ENCODE measurements around the gene CEACAM20.
"Not testable (repeated sequence)": the region's sequence is repeated elsewhere in the genome, so short reads cannot be mapped to it uniquely, and the experiment has no call there.

Gene CEACAM20

GRCh38 chr19:44476559-44477408 is 52.7 kb downstream of the CEACAM20 start:
- DNase-seq (ENCODE audit: low spot score) = no peak

DNA sequence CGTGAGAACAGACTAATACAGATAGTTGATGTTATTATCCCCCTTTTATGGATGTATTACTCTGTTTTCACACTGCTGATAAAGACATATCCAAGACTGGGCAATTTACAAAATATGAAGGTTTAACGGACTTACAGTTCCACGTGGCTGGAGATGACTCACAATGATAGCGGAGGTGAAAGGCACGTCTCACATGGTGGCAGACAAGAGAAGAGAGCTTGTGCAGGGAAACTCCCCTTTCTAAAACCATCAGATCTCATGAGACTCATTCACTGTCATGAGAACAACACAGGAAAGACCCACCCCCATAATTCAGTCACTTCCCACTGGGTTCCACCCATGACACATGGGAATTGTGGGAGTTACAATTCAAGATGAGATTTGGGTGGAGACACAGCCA is 60.7 kb downstream of the CEACAM20 start:
- not testable (repeated sequence) for DNase-seq (ENCODE audit: low spot score)

DNA sequence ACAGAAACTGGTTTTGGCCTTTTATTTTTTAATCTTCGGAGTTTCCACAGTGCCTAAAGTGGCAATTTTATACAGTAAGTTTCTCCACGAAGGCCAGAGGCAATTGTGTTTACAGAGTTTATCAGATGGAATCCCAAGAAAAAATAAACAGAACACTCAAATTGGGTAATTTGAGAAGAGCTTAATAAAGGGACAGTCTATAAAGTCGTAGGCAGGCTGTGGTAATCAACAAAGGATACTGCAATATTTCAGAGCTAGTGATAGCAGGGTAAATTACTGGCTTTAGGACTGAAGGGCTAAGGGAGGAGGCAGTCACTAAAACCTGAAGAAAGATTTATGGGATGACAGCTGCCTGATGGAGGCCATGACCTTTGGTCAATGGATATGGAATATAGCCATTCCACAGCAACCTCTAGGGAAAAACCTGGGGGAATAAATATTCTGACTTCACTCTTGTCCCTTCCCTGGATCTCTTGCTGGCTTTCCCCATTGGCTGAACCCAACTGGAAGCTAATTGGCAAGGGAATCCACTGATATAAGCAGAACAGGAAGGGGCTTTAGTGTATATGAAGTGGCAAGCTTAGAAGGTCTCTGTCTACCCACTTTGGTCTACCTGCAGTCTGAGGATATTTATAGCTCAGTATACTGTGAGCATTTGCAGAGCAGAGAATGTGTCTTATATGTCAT is 66.7 kb downstream of the CEACAM20 start:
- not testable (repeated sequence) for DNase-seq (ENCODE audit: low spot score)

Measured in putamen (tissue), 1 donor.